ENCODE results near the gene CDH12.
"Not testable (repeated sequence)": the region's sequence is repeated elsewhere in the genome, so short reads cannot be mapped to it uniquely, and the experiment has no call there.

The CDH12 gene

GRCh38 chr5:22852807-22853660, at the start of gene CDH12:
TSS of gene CDH12 (minus strand) at chr5:22853344.
- Mint-ChIP-seq H3K4me3 (peak within 1 kb of the TSS; percentile 85 to 87), H3K9me3 (no peaks in the 10 kb centered on the region), H3K27me3 (peaks cover 5 to 9% of the 10 kb centered on the region in 2 donors), H3K36me3 (no peaks in the 10 kb centered on the region), H3K4me1 (peaks cover 11 to 16% of the 10 kb centered on the region in 2 donors), H3K27ac (peak within 1 kb of the TSS; percentile 75)
- DNase-seq (peak; percentile 9), ATAC-seq (replicated peaks) (peak; percentile 87 to 88)

DNA sequence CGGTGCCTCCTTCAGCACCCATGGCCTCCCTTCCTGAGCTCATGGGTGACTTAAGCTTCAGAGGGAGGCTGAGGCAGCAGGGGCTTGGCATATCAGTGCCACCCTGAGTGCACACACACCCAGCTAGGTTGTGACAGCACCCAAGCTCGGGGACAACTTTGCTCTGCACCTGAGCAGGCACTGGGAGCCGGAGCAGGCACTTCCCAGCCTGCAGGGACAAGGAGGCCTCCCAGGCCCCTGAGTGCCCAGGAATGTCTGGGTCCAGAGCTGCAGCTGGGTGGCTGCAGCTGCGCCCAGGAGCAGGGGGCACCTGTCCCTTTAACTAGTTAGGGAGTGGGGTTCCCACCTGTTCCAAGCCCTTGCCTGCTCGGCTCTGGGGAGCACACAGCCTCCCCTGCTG, 48.7 kb upstream of the CDH12 start:
- no peak overlapping the region for H3K27ac Mint-ChIP-seq
- no peaks in the 10 kb centered on the region for H3K4me1 Mint-ChIP-seq
- H3K9me3 Mint-ChIP-seq, result no peaks in the 10 kb centered on the region
- ATAC-seq (replicated peaks) (no peak), DNase-seq (no peak)
- no peak overlapping the region for H3K4me3 Mint-ChIP-seq
- H3K36me3 Mint-ChIP-seq, result no peaks in the 10 kb centered on the region
- no peaks in the 10 kb centered on the region for H3K27me3 Mint-ChIP-seq

GRCh38 chr5:22900801-22901310, 47.7 kb upstream of the CDH12 start:
- Mint-ChIP-seq H3K27me3 (no peaks in the 10 kb centered on the region), H3K9me3 (no peaks in the 10 kb centered on the region), H3K27ac (no peak overlapping the region), H3K4me3 (no peak overlapping the region), H3K36me3 (no peaks in the 10 kb centered on the region), H3K4me1 (no peaks in the 10 kb centered on the region)
- ATAC-seq (replicated peaks) (no peak), DNase-seq (no peak)

DNA sequence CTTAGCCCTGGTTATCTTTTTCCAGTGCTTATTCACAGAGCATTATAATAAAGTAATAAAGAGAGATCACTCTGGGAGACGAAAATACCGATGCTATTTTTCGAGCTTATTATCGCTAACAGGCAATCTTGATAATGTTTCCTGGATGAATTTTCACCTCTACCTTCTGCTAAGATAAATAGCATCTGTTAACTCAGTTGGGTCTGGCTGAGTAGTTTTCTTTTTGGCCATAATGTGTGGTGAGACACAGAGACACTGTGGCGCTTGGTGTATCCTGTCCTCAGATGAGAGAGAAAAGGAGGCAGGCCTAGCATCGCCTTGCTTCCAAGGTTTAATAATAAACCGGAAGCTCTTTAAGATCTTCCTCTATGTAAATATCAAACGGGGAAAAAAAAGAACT, 46.2 kb upstream of the CDH12 start:
- Mint-ChIP-seq H3K27ac (no peak overlapping the region), H3K36me3 (no peaks in the 10 kb centered on the region), H3K9me3 (no peaks in the 10 kb centered on the region), H3K27me3 (no peaks in the 10 kb centered on the region), H3K4me3 (no peak overlapping the region), H3K4me1 (no peaks in the 10 kb centered on the region)
- no peak for DNase-seq
- no peak for ATAC-seq (replicated peaks)

DNA sequence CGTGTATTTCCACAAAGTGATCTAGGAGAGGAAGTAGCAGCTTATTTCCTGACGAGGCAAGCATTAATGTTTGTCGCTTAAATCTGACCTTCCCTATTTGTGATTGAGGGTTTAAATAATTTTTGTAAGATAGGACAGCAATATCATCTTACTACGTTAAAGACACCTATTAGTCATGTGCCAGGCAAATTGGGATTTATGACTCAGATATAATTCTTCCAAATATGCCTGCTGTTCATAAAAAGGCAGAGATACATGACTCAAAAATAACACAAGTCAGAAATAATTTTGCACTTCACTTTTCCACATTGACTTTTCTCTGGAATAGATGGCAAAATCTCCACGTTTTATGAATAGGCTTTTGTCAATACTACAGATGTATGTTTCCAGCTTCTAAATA, 43.0 kb upstream of the CDH12 start:
- Mint-ChIP-seq H3K27ac (no peak overlapping the region), H3K27me3 (no peaks in the 10 kb centered on the region), H3K4me3 (no peak overlapping the region)

DNA sequence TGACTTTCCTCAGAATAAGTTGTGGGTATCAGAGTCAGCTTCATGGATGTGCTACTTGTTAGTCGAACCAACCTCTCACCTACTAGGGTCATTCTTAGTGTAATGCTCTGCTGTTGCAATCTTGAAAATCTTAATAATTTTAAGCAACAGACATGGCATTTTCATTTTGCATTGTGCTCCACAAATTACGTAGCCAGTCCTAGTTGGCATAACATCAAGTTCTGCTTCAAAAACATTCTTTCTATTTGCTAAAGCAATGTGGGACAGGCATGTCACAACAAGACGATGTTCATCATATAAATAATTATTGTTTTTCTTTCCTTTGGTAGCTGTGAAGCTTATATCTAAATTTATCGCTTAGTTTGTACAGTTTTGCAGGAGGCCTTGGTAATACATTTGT, 39.3 kb upstream of the CDH12 start:
- no peak overlapping the region for H3K4me3 Mint-ChIP-seq
- DNase-seq, result no peak
- no peak overlapping the region for H3K27ac Mint-ChIP-seq
- no peak for ATAC-seq (replicated peaks)
- no peaks in the 10 kb centered on the region for H3K9me3 Mint-ChIP-seq
- no peaks in the 10 kb centered on the region for H3K27me3 Mint-ChIP-seq
- H3K4me1 Mint-ChIP-seq, result no peaks in the 10 kb centered on the region
- no peaks in the 10 kb centered on the region for H3K36me3 Mint-ChIP-seq

More for the DNA sequence above, 43.0 kb upstream of the CDH12 start:
- H3K36me3 Mint-ChIP-seq, result no peaks in the 10 kb centered on the region
- H3K9me3 Mint-ChIP-seq, result no peaks in the 10 kb centered on the region
- H3K4me1 Mint-ChIP-seq, result no peaks in the 10 kb centered on the region
- no peak for DNase-seq
- no peak for ATAC-seq (replicated peaks)

DNA sequence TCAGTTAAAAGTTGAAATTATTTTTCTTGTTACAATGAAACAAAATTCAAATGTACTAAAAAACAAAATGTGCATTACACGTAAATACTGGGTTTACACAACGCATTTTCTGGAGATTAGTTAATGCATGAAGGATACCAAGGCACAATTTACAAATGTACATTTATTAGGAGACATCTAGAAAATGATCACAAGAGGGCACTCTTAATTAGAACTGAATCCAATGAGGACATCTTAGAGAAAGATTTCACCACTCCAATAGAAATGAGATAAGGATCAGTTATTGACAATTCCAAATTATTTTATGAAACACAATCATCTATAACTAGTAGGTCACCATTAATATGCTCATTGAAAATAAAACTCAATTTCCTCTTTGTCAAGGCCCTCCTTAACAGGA, 36.6 kb upstream of the CDH12 start:
- H3K27me3 Mint-ChIP-seq, result no peaks in the 10 kb centered on the region
- H3K36me3 Mint-ChIP-seq, result no peaks in the 10 kb centered on the region
- ATAC-seq (replicated peaks) (no peak), DNase-seq (no peak)
- H3K4me1 Mint-ChIP-seq, result no peaks in the 10 kb centered on the region
- no peak overlapping the region for H3K27ac Mint-ChIP-seq
- H3K9me3 Mint-ChIP-seq, result no peaks in the 10 kb centered on the region
- H3K4me3 Mint-ChIP-seq, result no peak overlapping the region

- H3K27ac Mint-ChIP-seq, result no peak overlapping the region
- H3K4me1 Mint-ChIP-seq, result no peaks in the 10 kb centered on the region
- H3K9me3 Mint-ChIP-seq, result no peaks in the 10 kb centered on the region
- H3K36me3 Mint-ChIP-seq, result no peaks in the 10 kb centered on the region
- H3K4me3 Mint-ChIP-seq, result no peak overlapping the region
- no peaks in the 10 kb centered on the region for H3K27me3 Mint-ChIP-seq
- no peak for ATAC-seq (replicated peaks)
- DNase-seq, result no peak
These were observed 34.4 kb upstream of the CDH12 start for GRCh38 chr5:22887566-22887965.

GRCh38 chr5:22858911-22859310, 5.8 kb upstream of the CDH12 start:
- H3K36me3 Mint-ChIP-seq; H3K4me1 Mint-ChIP-seq; H3K27ac Mint-ChIP-seq; H3K9me3 Mint-ChIP-seq; ATAC-seq (replicated peaks); H3K27me3 Mint-ChIP-seq; H3K4me3 Mint-ChIP-seq; DNase-seq: not testable (repeated sequence)

GRCh38 chr5:22855824-22856223, 2.7 kb upstream of the CDH12 start:
- H3K27ac Mint-ChIP-seq, result no peak overlapping the region
- no peak for ATAC-seq (replicated peaks)

GRCh38 chr5:22850981-22851380, 2.2 kb downstream of the CDH12 start:
- Mint-ChIP-seq H3K27ac (no peak overlapping the region), H3K27me3 (peaks cover 9 to 12% of the 10 kb centered on the region in 2 donors), H3K36me3 (no peaks in the 10 kb centered on the region), H3K4me1 (peaks cover 11 to 16% of the 10 kb centered on the region in 2 donors), H3K9me3 (no peaks in the 10 kb centered on the region), H3K4me3 (no peak overlapping the region)
- DNase-seq, result no peak
- ATAC-seq (replicated peaks), result no peak

More at GRCh38 chr5:22855824-22856223, 2.7 kb upstream of the CDH12 start:
- H3K4me1 Mint-ChIP-seq, result peaks cover 11 to 16% of the 10 kb centered on the region in 2 donors
- H3K9me3 Mint-ChIP-seq, result no peaks in the 10 kb centered on the region
- H3K4me3 Mint-ChIP-seq, result no peak overlapping the region
- H3K36me3 Mint-ChIP-seq, result no peaks in the 10 kb centered on the region
- no peaks in the 10 kb centered on the region for H3K27me3 Mint-ChIP-seq
- no peak for DNase-seq

GRCh38 chr5:22846693-22847092, 6.5 kb downstream of the CDH12 start:
- no peak overlapping the region for H3K4me3 Mint-ChIP-seq
- H3K27ac Mint-ChIP-seq, result no peak overlapping the region
- H3K9me3 Mint-ChIP-seq, result no peaks in the 10 kb centered on the region
- no peak for DNase-seq
- no peak for ATAC-seq (replicated peaks)
- no peaks in the 10 kb centered on the region for H3K4me1 Mint-ChIP-seq
- H3K27me3 Mint-ChIP-seq, result peaks cover 9 to 12% of the 10 kb centered on the region in 2 donors
- H3K36me3 Mint-ChIP-seq, result no peaks in the 10 kb centered on the region

- peaks cover 9 to 12% of the 10 kb centered on the region in 2 donors for H3K27me3 Mint-ChIP-seq
- DNase-seq, result no peak
- H3K27ac Mint-ChIP-seq, result no peak overlapping the region
- no peaks in the 10 kb centered on the region for H3K9me3 Mint-ChIP-seq
- no peak for ATAC-seq (replicated peaks)
- no peaks in the 10 kb centered on the region for H3K36me3 Mint-ChIP-seq
- H3K4me1 Mint-ChIP-seq, result no peaks in the 10 kb centered on the region
- H3K4me3 Mint-ChIP-seq, result no peak overlapping the region
These were observed 8.5 kb downstream of the CDH12 start for GRCh38 chr5:22844636-22845035.

DNA sequence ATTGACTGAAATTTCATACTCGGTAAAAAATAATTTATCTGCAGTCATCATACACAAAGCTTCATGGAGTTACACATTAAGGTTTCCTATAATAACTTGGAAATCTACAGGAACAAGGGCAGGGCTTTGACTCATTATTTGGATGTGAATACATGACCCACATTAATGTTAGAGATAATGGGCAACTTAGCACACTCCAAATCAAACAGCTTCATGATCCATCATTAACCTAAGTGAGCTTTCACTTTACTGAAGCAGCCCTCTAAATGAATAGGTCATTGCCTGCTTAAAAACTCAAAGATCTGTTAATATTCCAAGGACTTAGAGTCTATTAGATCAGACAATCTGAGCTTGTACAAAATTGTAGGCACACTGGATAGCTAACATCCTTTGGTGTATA, 9.0 kb downstream of the CDH12 start:
- H3K36me3 Mint-ChIP-seq, result no peaks in the 10 kb centered on the region
- no peaks in the 10 kb centered on the region for H3K4me1 Mint-ChIP-seq
- no peak for ATAC-seq (replicated peaks)
- H3K4me3 Mint-ChIP-seq, result no peak overlapping the region
- H3K27ac Mint-ChIP-seq, result no peak overlapping the region
- H3K9me3 Mint-ChIP-seq, result no peaks in the 10 kb centered on the region
- no peak for DNase-seq
- peaks cover 9 to 12% of the 10 kb centered on the region in 2 donors for H3K27me3 Mint-ChIP-seq

DNA sequence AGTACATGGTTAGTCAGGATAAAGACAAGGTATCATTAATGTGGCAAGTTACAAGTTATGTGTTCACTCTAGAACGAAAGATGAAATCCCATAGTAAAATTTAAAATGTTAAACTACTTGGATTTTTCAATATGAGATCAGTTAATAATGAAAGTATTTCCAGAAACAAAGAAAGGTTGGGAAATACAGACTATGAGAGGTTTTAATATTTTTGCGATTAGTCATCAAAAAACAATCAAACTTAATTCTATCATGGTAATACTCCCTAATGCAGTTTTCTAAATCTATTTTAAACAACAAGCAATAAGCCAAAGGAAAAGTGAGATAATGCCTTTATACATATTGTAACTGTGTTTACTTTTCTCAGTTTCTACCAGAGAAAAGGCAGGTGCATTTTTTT, 10.6 kb downstream of the CDH12 start:
- no peaks in the 10 kb centered on the region for H3K36me3 Mint-ChIP-seq
- H3K9me3 Mint-ChIP-seq, result no peaks in the 10 kb centered on the region
- ATAC-seq (replicated peaks), result no peak
- peaks cover 0 to 3% of the 10 kb centered on the region in 2 donors for H3K4me1 Mint-ChIP-seq
- no peak for DNase-seq
- H3K27ac Mint-ChIP-seq, result no peak overlapping the region
- no peak overlapping the region for H3K4me3 Mint-ChIP-seq
- H3K27me3 Mint-ChIP-seq, result no peaks in the 10 kb centered on the region
